ENCODE results near the gene AHCYL2.

DNA sequence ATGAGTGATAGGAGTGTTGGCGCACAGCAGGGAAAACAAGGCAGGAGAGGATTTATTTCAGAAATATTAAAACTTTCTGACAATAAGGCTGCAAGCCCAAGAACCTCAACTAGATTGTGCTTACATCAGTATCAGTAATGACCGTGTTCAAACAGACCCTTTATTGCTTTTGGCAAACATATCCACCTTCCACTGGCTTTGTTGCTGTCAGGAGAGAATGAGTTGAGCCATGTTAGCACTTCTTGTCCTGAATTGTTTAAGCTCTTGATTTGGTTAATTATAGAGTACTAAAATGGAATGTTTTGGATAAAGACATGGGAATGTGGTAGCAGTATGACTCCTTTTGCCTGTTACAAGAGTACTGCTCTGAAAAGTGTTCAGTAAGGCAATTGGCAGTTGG, 3.8 kb downstream of the AHCYL2 start:
- no peak for TF ChIP-seq POLR2A (IDR thresholded peaks at IDR 0.05; ENCODE audit: low read depth, low read length)
- no peak for TF ChIP-seq POLR2AphosphoS5 (IDR thresholded peaks at IDR 0.05; ENCODE audit: low read depth, low read length)
- TF ChIP-seq TAF1 (IDR thresholded peaks at IDR 0.05; ENCODE audit: borderline replicate concordance, low read depth, low read length) = no peak
